Loucy (cell line): ENCODE data around the gene COL13A1.

ENCODE experiments used
- H2AFZ ChIP-seq: fragments of 200-600 bp; sonication (generic); 2 replicates; pipeline ENCODE4 v1.6.0; 2016; ENCODE audit warnings: antibody characterized with exemption, mild to moderate bottlenecking, low read length, moderate library complexity
- H3F3A ChIP-seq: fragments of 200-600 bp; 2 replicates; pipeline ENCODE4 v1.6.0; 2016; ENCODE audit warnings: antibody characterized with exemption, low read depth, mild to moderate bottlenecking
- H3K27me3 ChIP-seq: fragments of 200-600 bp; sonication (generic); 2 replicates; pipeline ENCODE4 v1.6.1; 2014; ENCODE audit warnings: low read length, mild to moderate bottlenecking; ENCODE audit not compliant: insufficient read depth, poor library complexity, severe bottlenecking
- H3K36me3 ChIP-seq: fragments of 200-600 bp; sonication (generic); 2 replicates; pipeline ENCODE4 v1.6.1; 2016; ENCODE audit warnings: low read length; ENCODE audit not compliant: insufficient read depth
- H3K4me1 ChIP-seq: fragments of 200-600 bp; sonication (generic); 2 replicates; pipeline ENCODE4 v1.5.1; 2014; ENCODE audit warnings: low read length, mild to moderate bottlenecking; ENCODE audit not compliant: insufficient read depth, poor library complexity, severe bottlenecking
- H3K4me2 ChIP-seq: fragments of 200-600 bp; sonication (generic); 2 replicates; pipeline ENCODE4 v1.6.0; 2014; ENCODE audit warnings: antibody characterized with exemption, low read length, low read depth, mild to moderate bottlenecking; ENCODE audit not compliant: poor library complexity, severe bottlenecking
- H3K4me3 ChIP-seq: fragments of 200-600 bp; sonication (generic); 2 replicates; pipeline ENCODE4 v1.5.1; 2014; ENCODE audit warnings: low read length, mild to moderate bottlenecking, mixed read lengths; ENCODE audit not compliant: poor library complexity, severe bottlenecking
- H3K79me2 ChIP-seq: fragments of 200-600 bp; sonication (generic); 2 replicates; pipeline ENCODE4 v1.6.1; 2014; ENCODE audit warnings: low read length; ENCODE audit not compliant: insufficient read depth
- H3K9ac ChIP-seq: fragments of 200-600 bp; sonication (generic); 2 replicates; pipeline ENCODE4 v1.6.0; 2014; ENCODE audit warnings: mild to moderate bottlenecking, low read depth, low read length, moderate library complexity; ENCODE audit not compliant: poor library complexity, severe bottlenecking
- H3K9me2 ChIP-seq: fragments of 200-600 bp; sonication (generic); replicated peaks from 2 replicates; pipeline ENCODE4 v1.6.1; 2016; ENCODE audit warnings: low read depth, low read length, mixed read lengths
- H3K9me3 ChIP-seq: fragments of 200-600 bp; sonication (generic); 2 replicates; pipeline ENCODE4 v1.6.1; 2014; ENCODE audit warnings: mild to moderate bottlenecking, antibody characterized with exemption, low read length, low read depth; ENCODE audit not compliant: insufficient read depth
- H4K20me1 ChIP-seq: fragments of 200-600 bp; sonication (generic); 2 replicates; pipeline ENCODE4 v1.6.0; 2014; ENCODE audit warnings: antibody characterized with exemption, low read length, mild to moderate bottlenecking; ENCODE audit not compliant: insufficient read depth, poor library complexity, severe bottlenecking
- CTCF ChIP-seq: fragments of 200-600 bp; sonication (generic); conservative IDR thresholded peaks from 2 replicates; pipeline ENCODE4 v1.5.1; 2014; ENCODE audit warnings: mild to moderate bottlenecking, antibody characterized with exemption, low read length
- EZH2phosphoT487 ChIP-seq: fragments of 200-600 bp; IDR thresholded peaks from 2 replicates; pipeline ENCODE4 v1.6.1; 2018; ENCODE audit warnings: antibody characterized with exemption, mild to moderate bottlenecking, moderate library complexity, borderline replicate concordance

Gene COL13A1

GRCh38 chr10:69780077-69780476 lies 21.6 kb upstream of the COL13A1 start:
- Histone ChIP-seq H3K9ac (no peak overlapping the region), H3K36me3 (no peaks in the 10 kb centered on the region), H3F3A (no peaks in the 10 kb centered on the region), H3K4me3 (no peak overlapping the region), H3K79me2 (no peaks in the 10 kb centered on the region), H3K9me3 (no peaks in the 10 kb centered on the region), H4K20me1 (no peaks in the 10 kb centered on the region), H3K4me1 (no peaks in the 10 kb centered on the region), H3K9me2 (no peaks in the 10 kb centered on the region), H3K27me3 (peaks cover 10% of the 10 kb centered on the region), H3K4me2 (no peak overlapping the region), H2AFZ (no peak overlapping the region)
- TF ChIP-seq EZH2phosphoT487, result no peak
- no peak for TF ChIP-seq CTCF

- no peak overlapping the region for H3K4me3 ChIP-seq
- H3K27me3 ChIP-seq, result peaks cover 10% of the 10 kb centered on the region
- H3K9me3 ChIP-seq, result no peaks in the 10 kb centered on the region
- no peaks in the 10 kb centered on the region for H4K20me1 ChIP-seq
- no peaks in the 10 kb centered on the region for H3K4me1 ChIP-seq
- H2AFZ ChIP-seq, result no peak overlapping the region
- no peaks in the 10 kb centered on the region for H3F3A ChIP-seq
- no peak overlapping the region for H3K4me2 ChIP-seq
- no peaks in the 10 kb centered on the region for H3K36me3 ChIP-seq
- H3K9me2 ChIP-seq, result no peaks in the 10 kb centered on the region
- TF ChIP-seq CTCF (no peak), EZH2phosphoT487 (no peak)
- no peak overlapping the region for H3K9ac ChIP-seq
- no peaks in the 10 kb centered on the region for H3K79me2 ChIP-seq
Measured at GRCh38 chr10:69781576-69781975, 20.1 kb upstream of the COL13A1 start.

GRCh38 chr10:69783515-69783914 lies 18.2 kb upstream of the COL13A1 start:
- Histone ChIP-seq H2AFZ (no peak overlapping the region), H4K20me1 (no peaks in the 10 kb centered on the region), H3F3A (no peaks in the 10 kb centered on the region), H3K27me3 (peaks cover 10% of the 10 kb centered on the region), H3K4me3 (no peak overlapping the region), H3K9ac (no peak overlapping the region), H3K79me2 (no peaks in the 10 kb centered on the region), H3K9me3 (no peaks in the 10 kb centered on the region), H3K36me3 (no peaks in the 10 kb centered on the region), H3K9me2 (no peaks in the 10 kb centered on the region), H3K4me2 (no peak overlapping the region), H3K4me1 (no peaks in the 10 kb centered on the region)
- TF ChIP-seq CTCF (peak; percentile 45), EZH2phosphoT487 (no peak)
